Activated B cell treated with CpG ODN at 0.5 μM for 24 hours (primary cell): ENCODE measurements around the gene SLC9B2. TPM values are rescaled to one million over a fixed set of nuclear protein-coding genes. Genes with fewer than 3 reads are reported as not detected.

Experiments used
- ATAC-seq: fragments of 200-7000 bp; cut with Tn5 transposase; one replicate; pipeline ENCODE4 v1.10.0; 2021; ENCODE audit warnings: low read depth, mild to moderate bottlenecking, moderate library complexity
- CTCF ChIA-PET: fragments of 350-600 bp; sonication (Branson Sonifier 250); formaldehyde crosslinking; loops from one replicate; lab custom pipeline; 2021; ENCODE audit warnings: antibody characterized with exemption; lab: Charles Lee
- POLR2A ChIA-PET: fragments of 350-600 bp; sonication (Branson Sonifier 250); formaldehyde crosslinking; loops from one replicate; lab custom pipeline; 2021; ENCODE audit warnings: antibody characterized with exemption; lab: Charles Lee
- DNase-seq: peaks from one replicate; pipeline ENCODE4 v3.0.0; 2022
- H3K27ac Mint-ChIP-seq: one replicate; pipeline ENCODE4 v1.8.0; 2020; ENCODE audit warnings: mixed read lengths
- H3K27me3 Mint-ChIP-seq: one replicate; pipeline ENCODE4 v1.8.0; 2021; ENCODE audit warnings: mixed read lengths
- H3K36me3 Mint-ChIP-seq: one replicate; pipeline ENCODE4 v1.8.0; 2021; ENCODE audit warnings: low read depth, mixed read lengths
- H3K4me1 Mint-ChIP-seq: one replicate; pipeline ENCODE4 v1.8.0; 2021; ENCODE audit warnings: mixed read lengths
- H3K4me3 Mint-ChIP-seq: one replicate; pipeline ENCODE4 v1.8.0; 2020; ENCODE audit warnings: mild to moderate bottlenecking, mixed read lengths
- H3K9me3 Mint-ChIP-seq: one replicate; pipeline ENCODE4 v1.8.0; 2020; ENCODE audit warnings: mixed read lengths
- intact Hi-C: fragments of 100-400 bp; cut with micrococcal nuclease; formaldehyde crosslinking; loops from one replicate; pipeline ENCODE4 v1.15.1; 2024
- total RNA-seq: library from RNA; stranded (reverse); gene quantifications from 2 replicates; pipeline ENCODE4 v1.2.3, GENCODE V29; 2022
- TF ChIP-seq, protein P1 (sequence below): fragments of 200-600 bp; IDR thresholded peaks from one replicate; pipeline ENCODE4 v1.8.0; 2022; ENCODE audit warnings: antibody characterized with exemption, mild to moderate bottlenecking

Gene SLC9B2
- total RNA-seq, 1 donor from 2014 or later = 33.4 TPM

DNA sequence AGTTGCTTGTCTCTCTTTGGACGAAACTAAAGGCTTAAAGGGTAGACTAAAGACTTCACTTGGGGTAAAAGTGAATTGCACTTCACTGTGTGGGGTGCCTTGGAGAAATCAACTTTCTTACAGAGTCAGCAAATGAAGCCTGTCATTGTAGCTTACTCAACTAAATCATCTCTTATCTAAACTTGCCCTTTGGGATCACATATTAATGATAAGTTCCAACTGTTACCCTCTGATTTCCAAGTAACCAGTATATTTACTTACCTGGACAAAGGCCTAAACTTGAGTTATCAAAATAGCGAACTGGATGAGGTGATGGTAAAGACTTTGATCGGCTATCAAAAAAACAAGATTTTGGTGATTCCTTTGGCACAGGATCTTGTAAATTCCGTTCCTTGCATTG lies 32.0 kb upstream of the SLC9B2 start:
- CTCF ChIA-PET = no interaction called here
- H3K9me3 Mint-ChIP-seq = no peaks in the 10 kb centered on the region

DNA sequence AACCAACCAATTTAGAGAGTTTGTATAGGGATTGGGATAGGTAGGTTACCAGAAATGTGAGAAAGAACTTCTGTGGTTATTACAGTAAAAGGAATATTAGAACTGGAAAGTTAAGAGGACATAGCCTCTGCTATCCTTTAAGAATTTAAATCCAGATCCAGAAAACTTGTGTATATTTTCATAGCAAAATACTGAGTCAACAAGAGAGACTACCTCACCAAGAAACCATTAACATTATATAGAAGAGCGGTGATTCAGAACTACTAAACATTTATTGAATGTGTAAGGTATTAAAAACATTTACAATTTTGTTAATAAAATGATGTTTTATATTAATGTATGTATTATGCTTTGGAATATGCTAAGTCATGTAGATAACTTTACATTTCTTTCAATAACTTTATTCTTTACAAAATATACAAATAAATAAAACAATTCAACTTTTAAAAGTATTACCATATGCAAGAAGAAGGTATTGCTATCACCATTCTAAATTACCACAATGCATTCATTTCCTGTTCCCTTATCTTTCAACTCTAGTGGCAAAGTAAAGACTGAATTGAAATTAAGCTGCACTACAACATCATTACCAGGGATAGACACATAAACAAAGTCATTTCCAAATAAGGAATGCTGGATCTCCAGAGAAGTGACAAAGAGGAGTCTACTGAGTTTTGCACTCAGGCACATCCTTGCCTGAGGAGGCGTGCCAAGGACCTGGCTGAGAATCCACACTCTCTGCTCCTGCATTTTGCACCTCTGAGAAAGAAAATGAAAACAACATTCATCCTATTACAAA lies 29.2 kb upstream of the SLC9B2 start:
- ATAC-seq = no peak
- intact Hi-C loops = no loop called here
- Mint-ChIP-seq H3K27ac (no peak overlapping the region), H3K27me3 (no peaks in the 10 kb centered on the region), H3K36me3 (no peaks in the 10 kb centered on the region), H3K9me3 (no peaks in the 10 kb centered on the region), H3K4me3 (no peak overlapping the region), H3K4me1 (no peaks in the 10 kb centered on the region)
- CTCF ChIA-PET = no interaction called here
- POLR2A ChIA-PET = no interaction called here
- DNase-seq = no peak
- TF ChIP-seq, protein P1, sequence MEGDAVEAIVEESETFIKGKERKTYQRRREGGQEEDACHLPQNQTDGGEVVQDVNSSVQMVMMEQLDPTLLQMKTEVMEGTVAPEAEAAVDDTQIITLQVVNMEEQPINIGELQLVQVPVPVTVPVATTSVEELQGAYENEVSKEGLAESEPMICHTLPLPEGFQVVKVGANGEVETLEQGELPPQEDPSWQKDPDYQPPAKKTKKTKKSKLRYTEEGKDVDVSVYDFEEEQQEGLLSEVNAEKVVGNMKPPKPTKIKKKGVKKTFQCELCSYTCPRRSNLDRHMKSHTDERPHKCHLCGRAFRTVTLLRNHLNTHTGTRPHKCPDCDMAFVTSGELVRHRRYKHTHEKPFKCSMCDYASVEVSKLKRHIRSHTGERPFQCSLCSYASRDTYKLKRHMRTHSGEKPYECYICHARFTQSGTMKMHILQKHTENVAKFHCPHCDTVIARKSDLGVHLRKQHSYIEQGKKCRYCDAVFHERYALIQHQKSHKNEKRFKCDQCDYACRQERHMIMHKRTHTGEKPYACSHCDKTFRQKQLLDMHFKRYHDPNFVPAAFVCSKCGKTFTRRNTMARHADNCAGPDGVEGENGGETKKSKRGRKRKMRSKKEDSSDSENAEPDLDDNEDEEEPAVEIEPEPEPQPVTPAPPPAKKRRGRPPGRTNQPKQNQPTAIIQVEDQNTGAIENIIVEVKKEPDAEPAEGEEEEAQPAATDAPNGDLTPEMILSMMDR = no peak

More for the DNA sequence above, 32.0 kb upstream of the SLC9B2 start:
- DNase-seq (no peak), ATAC-seq (no peak)
- TF ChIP-seq, protein P1 = no peak
- intact Hi-C loops = no loop called here
- no peaks in the 10 kb centered on the region for H3K27me3 Mint-ChIP-seq
- POLR2A ChIA-PET = no interaction called here
- H3K27ac Mint-ChIP-seq = no peak overlapping the region
- no peak overlapping the region for H3K4me3 Mint-ChIP-seq
- no peaks in the 10 kb centered on the region for H3K4me1 Mint-ChIP-seq
- no peaks in the 10 kb centered on the region for H3K36me3 Mint-ChIP-seq

DNA sequence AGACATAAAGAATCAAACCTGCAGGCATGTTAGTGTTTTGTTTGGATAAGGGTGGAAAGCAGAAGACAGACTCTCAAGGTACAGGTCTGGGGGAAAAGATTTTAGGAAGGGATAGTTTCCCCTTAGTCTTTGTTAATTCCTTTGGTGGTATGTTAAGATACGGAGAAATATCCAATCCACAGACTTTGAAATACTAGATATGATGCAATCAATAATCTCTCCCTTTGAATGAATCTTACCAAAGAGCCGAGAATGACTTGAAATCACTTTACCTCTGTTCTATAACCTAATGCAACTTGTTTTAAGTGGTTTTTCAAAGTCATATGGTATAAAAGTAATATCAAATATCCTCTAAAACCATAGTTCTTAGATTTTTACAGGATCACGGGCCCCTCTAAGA lies 28.3 kb upstream of the SLC9B2 start:
- ATAC-seq = no peak
- Mint-ChIP-seq H3K27me3 (no peaks in the 10 kb centered on the region), H3K4me1 (no peaks in the 10 kb centered on the region), H3K27ac (no peak overlapping the region), H3K4me3 (no peak overlapping the region), H3K36me3 (no peaks in the 10 kb centered on the region), H3K9me3 (no peaks in the 10 kb centered on the region)
- DNase-seq = no peak
- TF ChIP-seq, protein P1 = no peak
- intact Hi-C loops = no loop called here
- ChIA-PET POLR2A (no interaction called here), CTCF (no interaction called here)

DNA sequence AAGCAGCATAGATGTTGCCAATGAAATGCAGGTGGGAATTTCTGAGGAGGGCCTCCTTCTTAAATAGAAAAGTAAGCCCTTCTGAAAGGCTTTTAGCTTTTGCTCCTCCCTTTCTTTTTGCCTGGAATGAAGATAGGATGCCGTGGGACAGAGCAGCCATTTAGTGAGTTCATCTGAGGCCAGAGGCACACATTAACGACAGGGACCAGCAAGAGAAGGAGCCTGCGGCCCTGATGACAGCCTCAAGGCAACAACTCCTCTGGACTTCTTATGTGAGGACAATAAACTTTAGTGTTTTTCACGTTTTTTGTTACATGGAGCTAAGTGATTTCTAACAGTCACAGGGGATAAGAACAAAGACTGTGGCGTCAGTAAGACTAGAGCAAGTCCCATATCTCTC lies 24.1 kb upstream of the SLC9B2 start:
- H3K27ac Mint-ChIP-seq = no peak overlapping the region
- ChIA-PET POLR2A (no interaction called here), CTCF (interaction anchor here (1.2 to 3.2 kb wide), 4 partner anchors 10 to 464 kb away, joined by 3 to 21 read pairs (median 8); no protein-coding TSS in a partner anchor)
- no peaks in the 10 kb centered on the region for H3K27me3 Mint-ChIP-seq
- no peak for DNase-seq
- intact Hi-C loops = loop anchor here (1.0 kb wide), 1 partner anchor 669 kb away; no protein-coding TSS in a partner anchor
- no peak for ATAC-seq
- H3K4me1 Mint-ChIP-seq = peaks cover 14% of the 10 kb centered on the region
- H3K4me3 Mint-ChIP-seq = no peak overlapping the region
- no peaks in the 10 kb centered on the region for H3K9me3 Mint-ChIP-seq
- TF ChIP-seq, protein P1 = no peak
- H3K36me3 Mint-ChIP-seq = no peaks in the 10 kb centered on the region

DNA sequence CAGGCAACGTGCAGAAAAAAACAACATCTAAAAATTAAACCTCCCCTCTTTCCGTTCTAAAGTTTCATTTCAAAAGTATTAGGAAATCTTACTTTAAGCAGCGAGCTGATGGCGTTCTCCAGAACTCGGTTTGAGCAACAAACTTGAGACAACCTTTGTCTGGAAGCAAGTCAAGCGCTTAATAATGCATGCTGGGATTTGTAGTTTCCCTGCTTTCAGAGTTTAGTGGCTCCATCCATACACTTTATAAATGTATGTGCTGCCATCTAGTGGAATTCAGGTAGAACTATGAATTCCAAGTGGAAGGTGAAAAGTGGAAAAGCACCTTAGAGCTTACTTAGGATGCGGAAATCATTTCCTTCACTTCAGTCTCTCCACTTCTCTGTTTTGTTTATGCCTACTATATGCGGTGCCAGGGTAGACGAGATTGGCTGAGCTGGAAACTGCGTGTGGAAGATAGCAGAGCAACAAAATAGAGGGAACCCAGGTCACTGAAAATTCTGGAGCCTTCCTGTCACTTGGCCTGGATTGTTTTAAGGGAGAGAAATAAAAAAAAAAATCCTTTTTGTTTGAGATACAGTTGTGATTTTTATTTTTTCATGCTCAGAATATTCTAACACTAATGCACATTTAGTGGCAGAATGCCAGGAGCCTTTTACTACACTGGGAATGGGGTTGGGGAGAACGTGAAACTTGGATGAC lies 23.3 kb upstream of the SLC9B2 start, which contains the start of gene BDH2:
BDH2 (minus strand) TSS at position 144 of the 702 bp plus-strand sequence. CDS start 3,580 bp downstream, outside the sequence.
- POLR2A ChIA-PET = interaction anchor here (1.9 kb wide), 1 partner anchor 272 kb away, joined by 9 read pairs; the partner anchor contains the start of gene UBE2D3
- Mint-ChIP-seq H3K27me3 (no peaks in the 10 kb centered on the region), H3K9me3 (no peaks in the 10 kb centered on the region), H3K36me3 (peaks cover 2% of the 10 kb centered on the region), H3K4me3 (peak within 1 kb of the TSS; percentile 79), H3K27ac (peak within 1 kb of the TSS; percentile 63), H3K4me1 (peaks cover 14% of the 10 kb centered on the region)
- intact Hi-C loops = loop anchor here (1.0 to 10.0 kb wide), 11 partner anchors 24 to 755 kb away; partner anchors contain the start of genes CENPE, CISD2, SLC39A8 and SLC9B1
- TF ChIP-seq, protein P1 = peak; percentile 37
- no peak for DNase-seq
- peak; percentile 99 for ATAC-seq
- CTCF ChIA-PET = interaction anchor here (0.6 to 3.2 kb wide), 9 partner anchors 9 to 472 kb away, joined by 3 to 21 read pairs (median 4); partner anchors contain the start of gene SLC9B2
